Astrocyte of the cerebellum (primary cell): ENCODE data around the gene CLCN6.

ENCODE experiments used
- DNase-seq: peaks from one replicate; pipeline ENCODE4 v3.0.0-alpha.2; 2011; ENCODE audit warnings: low read depth
- H3K4me3 ChIP-seq: 2 replicates; pipeline ENCODE4 v1.5.1; 2011; ENCODE audit warnings: mild to moderate bottlenecking, low read depth, low read length, moderate library complexity
- CTCF ChIP-seq: IDR thresholded peaks from 2 replicates; pipeline ENCODE4 v1.5.1; 2012; ENCODE audit warnings: low read length, low read depth, moderate library complexity, mild to moderate bottlenecking; ENCODE audit errors: missing control alignments
- in situ Hi-C: cut with HindIII; loops from 2 replicates; pipeline ENCODE4 v1.10.0; 2017; ENCODE audit warnings: low sequenced_read_pairs

The CLCN6 gene

GRCh38 chr1:11794446-11795237 is 11.3 kb upstream of the CLCN6 start:
- in situ Hi-C loops, result no loop called here
- TF ChIP-seq CTCF, result no peak

GRCh38 chr1:11795238-11795890 is 10.6 kb upstream of the CLCN6 start:
- TF ChIP-seq CTCF, result no peak
- H3K4me3 ChIP-seq, result no peak overlapping the region
- in situ Hi-C loops, result no loop called here
- DNase-seq, result no peak

More at GRCh38 chr1:11794446-11795237, 11.3 kb upstream of the CLCN6 start:
- DNase-seq, result no peak
- no peak overlapping the region for H3K4me3 ChIP-seq

- no peak for TF ChIP-seq CTCF
These were observed 9.8 kb upstream of the CLCN6 start for GRCh38 chr1:11796036-11796828.

GRCh38 chr1:11797525-11798216 is 8.3 kb upstream of the CLCN6 start:
- H3K4me3 ChIP-seq, result no peak overlapping the region
- no peak for DNase-seq
- no peak for TF ChIP-seq CTCF
- in situ Hi-C loops, result no loop called here

More at GRCh38 chr1:11796036-11796828, 9.8 kb upstream of the CLCN6 start:
- in situ Hi-C loops, result no loop called here
- DNase-seq, result no peak
- no peak overlapping the region for H3K4me3 ChIP-seq

- DNase-seq, result no peak
- in situ Hi-C loops, result no loop called here
- no peak overlapping the region for H3K4me3 ChIP-seq
- no peak for TF ChIP-seq CTCF
These were observed 6.9 kb upstream of the CLCN6 start for GRCh38 chr1:11799099-11799498.

- no peak for TF ChIP-seq CTCF
- in situ Hi-C loops, result no loop called here
- H3K4me3 ChIP-seq, result no peak overlapping the region
- no peak for DNase-seq
These were observed 6.1 kb upstream of the CLCN6 start for GRCh38 chr1:11799896-11800295.
